ENCODE results near the gene MCCC1.

DNA sequence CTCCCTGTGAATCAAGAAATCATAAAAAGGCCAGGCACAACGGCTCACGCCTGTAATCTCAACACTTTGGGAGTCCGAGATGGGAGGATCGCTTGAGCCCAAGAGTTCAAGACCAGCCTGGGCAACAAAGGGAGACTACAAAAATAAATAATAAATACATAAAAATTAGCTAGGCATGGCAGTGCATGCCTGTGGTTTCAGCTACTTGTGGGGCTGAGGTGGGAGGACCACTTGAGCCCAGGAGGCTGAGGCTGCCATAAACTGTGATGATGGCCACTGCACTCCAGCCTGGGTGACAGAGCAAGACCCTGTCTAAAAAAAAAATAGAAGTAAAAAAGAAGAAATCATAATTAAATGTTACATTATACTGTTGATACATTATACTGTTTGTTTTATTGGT, 91.0 kb downstream of the MCCC1 start:
- no peak for TF ChIP-seq POLR2A (IDR thresholded peaks at IDR 0.05)
- TF ChIP-seq, protein P1, sequence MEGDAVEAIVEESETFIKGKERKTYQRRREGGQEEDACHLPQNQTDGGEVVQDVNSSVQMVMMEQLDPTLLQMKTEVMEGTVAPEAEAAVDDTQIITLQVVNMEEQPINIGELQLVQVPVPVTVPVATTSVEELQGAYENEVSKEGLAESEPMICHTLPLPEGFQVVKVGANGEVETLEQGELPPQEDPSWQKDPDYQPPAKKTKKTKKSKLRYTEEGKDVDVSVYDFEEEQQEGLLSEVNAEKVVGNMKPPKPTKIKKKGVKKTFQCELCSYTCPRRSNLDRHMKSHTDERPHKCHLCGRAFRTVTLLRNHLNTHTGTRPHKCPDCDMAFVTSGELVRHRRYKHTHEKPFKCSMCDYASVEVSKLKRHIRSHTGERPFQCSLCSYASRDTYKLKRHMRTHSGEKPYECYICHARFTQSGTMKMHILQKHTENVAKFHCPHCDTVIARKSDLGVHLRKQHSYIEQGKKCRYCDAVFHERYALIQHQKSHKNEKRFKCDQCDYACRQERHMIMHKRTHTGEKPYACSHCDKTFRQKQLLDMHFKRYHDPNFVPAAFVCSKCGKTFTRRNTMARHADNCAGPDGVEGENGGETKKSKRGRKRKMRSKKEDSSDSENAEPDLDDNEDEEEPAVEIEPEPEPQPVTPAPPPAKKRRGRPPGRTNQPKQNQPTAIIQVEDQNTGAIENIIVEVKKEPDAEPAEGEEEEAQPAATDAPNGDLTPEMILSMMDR (IDR thresholded peaks at IDR 0.05), result no peak
